NCI-H510A treated with DMSO at 0.1 percent for 48 hours (cell line): ENCODE data around the gene TASL.
"Not testable (repeated sequence)": the region's sequence is repeated elsewhere in the genome, so short reads cannot be mapped to it uniquely, and the experiment has no call there.

ENCODE experiments used
- DNase-seq: peaks from one replicate; lab custom pipeline; 2025; lab: John Stamatoyannopoulos, UW

TASL gene

DNA sequence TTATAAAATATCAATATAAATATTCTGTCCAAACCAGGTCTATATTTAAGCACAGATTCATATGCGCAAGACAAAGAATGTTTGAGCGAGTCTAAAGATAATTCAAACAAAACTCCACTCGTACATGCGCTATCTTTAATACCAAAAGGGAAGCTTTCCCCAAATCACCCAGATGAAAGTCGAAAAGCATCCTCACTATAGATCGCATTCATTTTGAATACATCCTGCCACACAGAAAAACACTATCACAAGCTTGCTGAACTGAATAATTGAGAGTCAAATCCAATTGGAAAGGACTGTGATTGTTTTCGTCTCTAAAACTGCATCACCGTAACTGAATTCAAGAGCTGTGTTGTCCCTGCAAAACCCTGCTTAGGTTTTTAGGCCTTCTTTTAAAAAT is 685 bp downstream of the TASL start:
- DNase-seq: no peak

DNA sequence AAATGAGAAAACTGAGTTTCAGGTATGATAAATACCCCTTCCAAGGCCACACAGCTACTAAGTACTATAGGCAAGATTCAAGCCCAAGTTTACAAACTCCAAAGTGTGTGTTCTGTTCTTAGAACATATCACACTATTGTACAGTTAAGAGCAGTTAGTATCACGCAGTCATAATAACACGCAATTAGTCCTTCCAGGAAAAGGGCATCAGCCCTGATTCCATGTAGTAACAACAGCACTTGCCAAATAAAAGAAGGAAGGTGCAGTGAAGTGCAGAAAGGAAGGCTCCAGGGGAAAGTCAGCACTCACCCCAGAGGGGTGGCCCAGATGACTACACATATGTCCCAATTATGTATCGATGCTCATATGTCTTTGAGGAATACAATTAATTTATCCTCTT is 4.4 kb downstream of the TASL start:
- no peak for DNase-seq

DNA sequence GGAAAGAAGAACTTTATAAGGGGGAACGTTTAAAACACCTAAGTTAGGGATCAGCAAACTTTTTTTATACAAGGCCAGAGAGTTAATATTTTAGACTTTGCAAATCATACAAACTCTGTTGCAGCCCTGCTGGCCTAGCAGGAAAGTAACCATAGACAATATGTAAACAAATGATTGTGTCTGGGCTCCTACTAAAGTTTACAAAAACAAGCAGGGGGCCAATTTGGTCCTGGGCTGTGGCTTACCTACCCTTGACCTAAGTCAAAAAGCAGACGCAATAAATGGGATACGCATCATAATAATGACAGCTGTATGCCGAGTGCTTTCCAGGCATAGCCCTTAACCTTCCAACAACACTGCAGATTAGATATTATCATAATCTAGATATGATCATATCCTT is 4.9 kb downstream of the TASL start:
- no peak for DNase-seq

DNA sequence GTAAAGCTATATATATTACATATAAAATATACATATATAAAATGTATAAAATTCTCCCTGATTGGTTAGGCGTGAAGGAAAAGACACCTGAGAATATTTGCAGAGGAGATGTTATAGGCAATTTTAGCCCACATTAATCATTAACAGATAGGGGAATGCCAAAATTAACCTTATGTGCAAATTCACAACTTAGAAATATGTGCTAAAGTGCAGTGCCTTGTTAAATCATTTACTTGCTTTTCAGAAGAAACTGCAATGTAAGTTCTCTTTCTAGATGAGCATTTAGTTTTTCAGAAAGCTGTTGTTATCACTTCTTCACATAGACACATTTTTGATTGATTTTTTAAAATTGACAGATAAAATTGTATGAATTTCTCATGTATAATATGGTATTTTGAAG is 5.6 kb downstream of the TASL start:
- DNase-seq: no peak

DNA sequence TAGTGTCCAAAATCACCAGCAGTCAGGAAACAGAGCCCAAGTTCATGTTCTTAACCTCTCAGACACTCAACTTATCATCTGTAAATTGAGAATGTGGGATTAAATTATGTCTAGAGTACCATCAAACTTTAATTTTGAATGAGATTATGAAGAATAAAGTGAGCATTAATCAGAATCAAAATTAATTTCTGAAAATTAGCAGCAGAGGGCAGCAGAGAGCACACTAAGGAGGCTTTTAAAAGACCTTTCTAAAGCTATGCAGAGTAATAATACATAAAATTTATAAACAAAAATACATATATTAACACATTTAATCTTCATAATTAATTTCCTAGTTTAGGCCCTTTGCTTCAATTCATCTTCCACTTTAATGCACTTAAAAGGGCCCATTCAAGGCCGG is 7.1 kb downstream of the TASL start:
- DNase-seq: peak; percentile 29

DNA sequence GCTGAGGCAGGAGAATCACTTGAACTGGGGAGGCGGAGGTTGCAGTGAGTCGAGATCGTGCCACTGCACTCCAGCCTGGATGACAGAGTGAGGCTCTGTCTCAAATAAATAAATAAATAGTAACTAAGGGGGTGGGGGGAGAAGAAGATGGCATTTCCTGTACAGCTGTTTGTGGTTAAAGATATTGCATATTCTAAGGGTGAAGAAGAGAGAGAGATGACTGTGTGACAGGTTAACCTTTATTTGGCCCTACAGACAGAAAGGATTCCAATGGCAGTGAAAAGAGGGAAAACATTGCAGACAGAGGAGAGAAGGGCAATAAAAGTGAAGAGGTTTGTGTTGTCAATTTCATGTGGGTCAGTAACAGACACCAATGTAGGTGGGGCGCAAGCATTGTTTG is 9.4 kb downstream of the TASL start:
- peak; percentile 45 for DNase-seq

DNA sequence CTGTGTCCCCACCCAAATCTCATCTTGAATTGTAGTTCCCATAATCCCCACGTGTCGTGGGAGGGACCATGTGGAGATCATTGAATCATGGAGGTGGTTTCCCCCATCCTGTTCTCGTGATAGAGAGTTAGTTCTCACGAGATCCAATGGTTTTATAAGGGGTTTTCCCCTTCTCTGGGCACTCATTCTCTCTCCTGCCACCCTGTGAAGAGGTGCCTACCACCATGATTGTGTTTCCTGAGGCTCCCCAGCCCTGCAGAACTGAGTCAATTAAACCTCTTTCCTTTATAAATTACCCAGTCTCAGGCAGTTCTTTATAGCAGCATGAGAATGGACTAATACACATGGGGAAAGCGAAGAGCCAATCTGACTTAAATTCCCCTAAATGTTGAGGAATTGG is 14.5 kb downstream of the TASL start:
- DNase-seq: not testable (repeated sequence)

DNA sequence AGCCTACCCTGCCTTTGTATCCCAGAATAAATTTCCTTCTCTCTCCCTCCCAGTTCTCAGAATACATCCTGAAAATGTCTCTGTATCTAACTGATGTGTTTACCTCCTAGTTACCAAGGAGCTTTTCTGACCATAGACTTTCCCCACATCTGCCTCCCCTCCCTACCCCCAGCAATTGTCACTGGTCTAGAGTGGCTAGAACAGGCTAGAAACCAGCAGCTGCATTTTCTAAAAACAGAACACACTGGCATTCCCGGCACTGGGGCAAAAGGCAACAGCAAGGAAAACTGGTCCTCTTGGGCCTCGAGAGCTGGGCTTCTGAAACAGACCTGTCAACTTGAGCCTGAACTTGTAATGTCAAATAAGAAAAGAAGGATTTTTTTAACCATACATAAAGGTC is 16.4 kb downstream of the TASL start:
- DNase-seq: no peak

DNA sequence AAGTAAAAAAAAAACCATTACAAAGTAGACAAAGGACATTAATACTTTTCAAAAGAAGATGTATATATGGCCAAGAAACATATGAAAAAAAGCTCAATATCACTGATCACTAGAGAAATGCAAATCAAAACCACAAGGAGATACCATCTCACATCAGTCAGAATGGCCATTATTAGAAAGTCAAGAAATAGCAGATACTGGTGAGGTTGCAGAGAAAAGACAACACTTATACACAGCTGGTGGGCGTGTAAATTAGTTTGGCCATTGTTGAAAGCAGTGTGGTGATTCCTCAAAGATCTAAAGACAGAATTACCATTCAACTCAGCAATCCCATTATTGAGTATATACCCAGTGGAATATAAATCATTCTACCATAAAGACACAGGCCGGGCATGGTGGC is 39.3 kb downstream of the TASL start:
- DNase-seq: no peak

DNA sequence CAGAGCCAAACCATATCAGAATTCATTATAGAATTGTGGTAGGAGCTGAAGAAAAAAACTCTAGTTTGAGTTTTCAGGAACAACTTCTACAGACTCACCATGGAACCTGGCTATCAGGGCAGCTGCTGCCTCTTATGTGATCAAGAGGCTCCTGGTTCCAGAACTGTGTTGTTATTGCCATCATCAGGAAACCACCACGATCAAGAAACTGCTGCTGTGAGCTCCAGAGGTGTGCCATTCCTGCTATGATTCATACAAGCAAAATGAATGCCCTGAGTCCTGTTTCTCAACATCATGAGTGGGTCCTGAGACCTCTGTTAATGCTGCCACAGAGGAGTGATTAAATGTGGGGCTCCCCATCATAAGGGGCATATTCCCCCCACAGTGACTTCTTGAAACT is 43.7 kb downstream of the TASL start:
- DNase-seq: no peak

DNA sequence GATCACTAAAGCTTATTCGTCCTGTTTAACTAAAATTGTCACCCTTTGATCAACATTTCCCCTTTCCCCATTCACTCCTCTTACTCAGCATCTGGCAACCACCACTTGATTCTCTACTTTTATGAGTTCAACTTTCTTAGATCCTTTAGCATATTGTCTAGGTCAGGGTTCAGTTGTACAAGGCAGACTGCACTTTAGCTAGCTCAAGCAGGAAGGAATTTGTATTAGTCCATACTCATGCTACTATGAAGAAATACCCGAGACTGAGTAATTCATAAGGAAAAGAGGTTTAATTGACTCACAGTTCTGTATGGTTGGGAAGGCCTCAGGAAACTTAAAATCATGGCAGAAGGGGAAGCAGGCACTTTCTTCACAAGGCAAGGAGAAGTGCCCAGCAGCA is 44.3 kb downstream of the TASL start:
- no peak for DNase-seq

DNA sequence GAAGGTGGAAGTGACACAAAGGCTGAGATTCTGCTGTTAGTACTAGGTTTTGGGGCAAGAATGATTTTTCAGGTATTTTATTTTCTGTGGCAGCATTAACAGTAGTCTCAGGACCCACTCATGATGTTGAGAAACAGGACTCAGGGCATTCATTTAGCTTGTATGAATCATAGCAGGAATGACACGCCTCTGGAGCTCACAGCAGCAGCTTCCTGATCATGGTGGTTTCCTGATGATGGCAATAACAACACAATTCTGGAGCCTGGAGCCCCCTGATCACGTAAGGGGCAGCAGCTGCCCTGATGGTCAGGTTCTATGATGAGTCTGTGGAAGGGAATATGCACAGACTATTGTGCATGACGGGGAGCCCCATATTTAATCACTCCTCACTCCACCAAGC is 47.0 kb downstream of the TASL start:
- no peak for DNase-seq

DNA sequence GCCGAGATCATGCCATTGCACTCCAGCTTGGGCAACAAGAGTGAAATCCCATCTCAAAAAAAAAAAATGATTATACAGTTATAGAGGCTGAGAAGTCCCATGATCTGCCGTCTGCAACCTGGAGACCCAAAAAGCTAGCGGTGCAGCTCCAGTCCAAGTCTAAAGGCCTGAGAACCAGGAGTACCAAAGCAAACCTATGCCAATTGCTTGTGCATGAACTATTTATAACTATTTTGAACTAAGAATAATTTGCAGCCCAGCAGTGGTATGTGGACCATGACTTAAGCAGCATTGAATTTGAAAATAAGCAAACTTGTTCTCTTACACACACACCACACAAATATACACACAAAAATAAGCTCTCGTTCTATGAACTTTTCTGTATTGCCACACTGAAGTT is 51.8 kb downstream of the TASL start:
- no peak for DNase-seq

DNA sequence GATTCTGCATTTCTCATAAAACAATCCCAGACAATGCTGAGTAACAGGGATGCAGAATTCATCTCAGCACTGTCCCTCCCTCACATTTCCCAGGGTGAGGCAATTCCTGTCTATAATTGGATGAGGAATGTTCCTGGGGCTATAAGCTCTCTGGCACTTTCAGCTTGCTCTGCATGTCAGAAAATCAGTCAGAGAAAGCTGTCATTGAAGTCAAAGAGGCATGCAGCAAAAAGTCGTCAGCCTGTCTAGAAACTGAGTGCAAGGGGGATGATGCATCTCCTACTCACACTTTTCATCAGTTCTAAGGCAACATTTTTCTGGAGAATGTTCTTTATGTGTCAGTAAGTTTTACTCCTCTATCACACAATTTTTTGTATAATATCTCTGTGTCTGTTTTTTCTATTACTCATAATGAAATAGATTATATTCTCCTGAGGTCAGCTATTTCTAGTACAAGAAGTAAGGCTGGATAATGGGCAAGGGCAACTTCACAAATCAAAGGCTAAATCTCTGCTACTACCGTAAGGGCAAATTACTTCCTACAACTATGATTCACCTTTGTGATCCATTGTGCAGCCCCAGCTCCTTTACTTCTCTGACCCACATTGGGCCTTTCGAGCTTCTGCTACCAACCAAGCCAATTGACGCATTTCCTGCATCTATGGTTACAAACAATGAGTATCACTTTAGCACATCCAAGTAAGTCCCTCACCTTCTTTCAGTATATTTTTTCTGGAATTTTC is 56.0 kb downstream of the TASL start:
- DNase-seq: no peak

DNA sequence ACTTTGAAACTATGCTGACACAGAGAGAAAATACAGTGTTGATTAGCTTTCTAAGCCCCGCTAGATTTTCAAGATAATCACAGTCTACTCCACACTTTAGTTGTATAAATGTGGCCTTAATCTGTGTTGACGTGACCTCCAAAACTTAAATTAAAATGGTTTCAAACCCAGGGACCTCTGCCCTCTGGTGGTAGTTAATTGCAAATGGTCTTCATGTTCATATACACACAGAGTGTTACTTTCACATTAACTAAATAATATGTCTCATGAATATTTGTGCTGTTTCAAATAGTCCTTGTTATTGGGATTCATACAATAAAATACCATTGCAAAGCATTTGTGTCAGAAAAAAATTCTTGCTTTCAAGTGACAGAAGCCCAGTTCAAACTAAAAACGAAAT is 64.3 kb downstream of the TASL start:
- DNase-seq: peak; percentile 11
